ENCODE results near the gene TBC1D9.

The TBC1D9 gene

DNA sequence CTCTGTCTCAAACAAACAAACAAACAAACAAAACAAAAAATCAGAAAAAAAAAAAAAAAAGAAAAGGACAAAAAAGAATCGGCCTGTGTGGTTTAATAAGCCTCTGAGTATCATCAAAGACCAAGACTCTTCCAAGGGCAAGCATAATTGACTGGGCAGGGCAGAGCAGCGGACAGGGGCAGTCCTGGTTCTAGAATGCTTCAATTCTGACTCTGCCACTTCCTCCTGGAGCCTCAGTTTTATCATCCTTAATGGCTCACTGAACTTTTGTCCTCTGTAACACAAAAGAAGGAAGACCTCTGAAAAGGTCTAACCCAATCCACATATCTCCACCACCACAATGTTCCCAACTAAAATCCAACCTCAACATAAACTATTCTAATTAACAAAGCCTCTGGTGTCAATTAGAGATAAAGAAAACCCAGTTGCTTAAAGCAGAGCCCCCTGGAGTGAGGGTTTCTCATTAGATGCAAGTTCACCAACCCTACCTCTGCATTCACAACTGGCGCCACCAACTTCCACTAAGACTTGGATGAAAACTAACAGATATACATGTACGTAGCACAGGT, 51.7 kb downstream of the TBC1D9 start:
- Mint-ChIP-seq H3K36me3 (ENCODE audit: low read depth) (no peaks in the 10 kb centered on the region), H3K27ac (no peak overlapping the region), H3K27me3 (ENCODE audit: low read depth) (peaks cover 2% of the 10 kb centered on the region), H3K9me3 (no peaks in the 10 kb centered on the region), H3K4me1 (ENCODE audit: low read depth) (no peaks in the 10 kb centered on the region), H3K4me3 (no peak overlapping the region)
- no peak for DNase-seq (ENCODE audit: low spot score)

DNA sequence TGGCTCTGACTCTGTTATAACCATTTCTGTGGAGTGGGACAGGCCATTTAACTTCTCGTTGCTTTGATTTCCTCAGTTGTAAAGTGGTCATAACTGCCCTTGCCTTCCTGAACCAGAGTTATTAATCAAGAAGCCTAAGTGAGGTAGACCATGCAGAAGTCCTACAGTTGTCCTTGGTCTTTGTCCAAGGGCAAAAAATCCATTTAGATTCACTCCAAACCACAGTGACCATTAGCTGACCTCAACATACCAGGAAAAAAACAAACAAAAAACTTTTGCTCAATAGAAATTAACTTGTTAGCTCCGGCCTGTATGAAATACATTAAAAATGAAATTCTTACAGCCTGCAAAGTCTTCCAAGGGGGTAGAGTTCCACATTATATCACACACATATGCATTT, 52.7 kb downstream of the TBC1D9 start:
- no peaks in the 10 kb centered on the region for H3K9me3 Mint-ChIP-seq
- no peak overlapping the region for H3K27ac Mint-ChIP-seq
- no peaks in the 10 kb centered on the region for H3K36me3 Mint-ChIP-seq (ENCODE audit: low read depth)
- H3K27me3 Mint-ChIP-seq (ENCODE audit: low read depth), result peaks cover 4% of the 10 kb centered on the region
- no peaks in the 10 kb centered on the region for H3K4me1 Mint-ChIP-seq (ENCODE audit: low read depth)
- DNase-seq (ENCODE audit: low spot score), result no peak
- H3K4me3 Mint-ChIP-seq, result no peak overlapping the region

DNA sequence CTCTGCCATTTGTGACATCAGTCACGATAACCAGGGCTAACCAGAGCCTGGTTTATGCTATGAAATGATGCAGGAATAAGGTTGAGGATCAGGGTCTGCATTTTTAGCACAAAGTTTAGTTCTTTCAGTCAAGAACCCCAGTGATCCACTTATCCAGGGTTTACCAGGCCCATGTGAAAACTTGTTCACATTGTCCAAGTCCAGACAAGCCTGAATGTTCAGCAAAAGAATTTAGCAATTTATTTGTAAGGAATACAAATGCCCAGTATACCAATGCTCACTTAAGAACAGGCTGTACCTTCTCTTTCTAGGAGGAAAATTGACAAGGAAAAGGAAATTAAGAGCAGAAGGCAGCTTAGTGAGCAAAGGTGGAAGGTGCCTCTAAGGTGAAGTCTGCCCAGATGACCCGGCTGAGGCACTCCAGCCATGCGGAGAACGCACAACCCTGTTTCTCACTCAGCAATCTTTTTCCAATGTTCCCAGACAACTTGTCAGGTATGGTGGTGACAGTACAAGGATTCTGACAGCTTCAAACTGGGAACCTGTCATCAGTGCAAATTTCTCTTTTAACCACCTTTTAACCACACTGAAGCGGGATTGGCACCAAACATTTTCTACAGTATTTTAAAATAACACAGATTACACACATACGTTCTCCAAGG, 54.0 kb downstream of the TBC1D9 start:
- Mint-ChIP-seq H3K4me1 (ENCODE audit: low read depth) (no peaks in the 10 kb centered on the region), H3K27me3 (ENCODE audit: low read depth) (peaks cover 4% of the 10 kb centered on the region), H3K27ac (no peak overlapping the region), H3K4me3 (no peak overlapping the region), H3K36me3 (ENCODE audit: low read depth) (no peaks in the 10 kb centered on the region), H3K9me3 (no peaks in the 10 kb centered on the region)
- DNase-seq (ENCODE audit: low spot score), result no peak

DNA sequence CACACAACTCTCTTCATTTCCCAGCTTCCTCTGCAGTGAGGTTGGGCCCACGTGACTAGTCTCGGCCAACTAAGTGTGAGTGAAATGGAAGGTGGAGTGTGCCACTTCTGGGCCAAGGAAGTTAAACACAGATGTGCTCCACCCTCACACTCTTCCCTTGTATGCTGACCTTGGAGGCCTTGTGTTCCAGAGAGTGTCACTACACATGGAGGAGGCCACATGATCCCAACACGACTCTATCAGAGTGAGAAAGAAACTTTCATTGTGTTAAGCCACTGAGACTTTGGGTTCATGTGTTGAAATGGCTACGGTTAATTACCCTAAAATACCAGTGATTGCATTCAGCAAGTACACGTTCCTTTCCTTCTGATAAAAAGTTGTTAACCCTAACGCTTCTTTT, 55.1 kb downstream of the TBC1D9 start:
- peaks cover 4% of the 10 kb centered on the region for H3K27me3 Mint-ChIP-seq (ENCODE audit: low read depth)
- H3K36me3 Mint-ChIP-seq (ENCODE audit: low read depth), result no peaks in the 10 kb centered on the region
- DNase-seq (ENCODE audit: low spot score), result no peak
- H3K4me3 Mint-ChIP-seq, result no peak overlapping the region
- H3K9me3 Mint-ChIP-seq, result no peaks in the 10 kb centered on the region
- no peaks in the 10 kb centered on the region for H3K4me1 Mint-ChIP-seq (ENCODE audit: low read depth)
- H3K27ac Mint-ChIP-seq, result no peak overlapping the region

DNA sequence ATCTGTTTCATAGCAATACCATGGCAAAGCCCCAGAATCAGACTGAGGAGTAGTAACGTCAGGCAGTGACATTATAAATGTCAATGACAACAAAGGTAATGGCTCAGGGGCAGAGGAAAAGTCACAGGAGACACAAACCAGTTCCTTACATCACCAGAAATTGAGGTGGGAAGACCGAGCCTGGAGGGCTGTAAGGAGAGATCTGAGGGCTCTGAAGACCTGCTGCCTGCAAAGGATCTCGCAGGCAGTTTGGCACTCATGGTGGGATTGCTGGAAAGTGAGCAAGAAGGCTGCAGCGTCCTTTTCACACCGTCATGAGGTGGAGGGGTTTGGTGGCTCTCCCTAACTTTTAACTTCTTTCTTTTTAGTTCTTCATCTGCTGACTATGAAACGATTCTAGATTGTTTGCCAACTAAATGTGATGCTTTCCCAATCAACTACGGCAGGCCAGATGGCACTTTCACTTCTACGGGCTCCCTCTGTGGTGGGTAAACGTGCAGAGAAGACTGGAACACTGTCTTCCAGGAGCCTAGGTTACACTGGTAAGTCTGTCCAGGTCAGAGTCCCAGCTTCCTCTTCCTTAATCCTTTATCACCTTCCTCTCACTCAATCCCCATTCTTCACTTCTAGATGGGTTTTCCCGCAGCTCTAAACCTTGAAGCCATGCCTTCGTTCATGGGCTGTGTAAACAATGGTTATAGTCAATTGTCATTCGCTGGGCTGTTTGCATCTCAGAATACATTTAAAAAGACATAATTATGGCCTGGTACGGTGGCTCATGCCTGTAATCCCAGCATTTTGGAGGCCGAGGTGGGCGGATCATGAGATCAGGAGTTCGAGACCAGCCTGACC, 58.2 kb downstream of the TBC1D9 start:
- H3K27me3 Mint-ChIP-seq (ENCODE audit: low read depth), result peaks cover 4% of the 10 kb centered on the region
- no peak for DNase-seq (ENCODE audit: low spot score)
- H3K27ac Mint-ChIP-seq, result no peak overlapping the region
- no peaks in the 10 kb centered on the region for H3K4me1 Mint-ChIP-seq (ENCODE audit: low read depth)
- H3K4me3 Mint-ChIP-seq, result no peak overlapping the region
- H3K9me3 Mint-ChIP-seq, result no peaks in the 10 kb centered on the region
- H3K36me3 Mint-ChIP-seq (ENCODE audit: low read depth), result no peaks in the 10 kb centered on the region

DNA sequence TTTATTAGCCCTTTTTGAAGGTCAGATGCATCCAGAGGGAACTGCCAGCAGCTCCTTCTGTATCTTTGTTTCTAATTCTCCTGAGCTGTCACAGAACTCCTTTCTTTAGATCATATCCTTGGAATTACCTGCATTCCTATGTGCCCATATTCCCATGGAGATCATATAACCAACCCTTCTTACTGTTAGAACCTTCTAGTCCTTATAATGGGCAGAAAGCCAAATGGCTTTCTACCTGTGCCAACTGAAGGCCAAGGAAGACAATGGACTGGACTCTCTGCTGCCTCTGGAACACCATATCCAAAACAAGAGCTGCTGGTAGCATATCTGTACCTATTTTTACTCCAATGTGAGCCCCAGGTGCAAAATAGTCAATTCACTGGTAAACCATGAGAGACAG, 60.7 kb downstream of the TBC1D9 start:
- no peak for DNase-seq (ENCODE audit: low spot score)
- Mint-ChIP-seq H3K27me3 (ENCODE audit: low read depth) (peaks cover 9% of the 10 kb centered on the region), H3K4me3 (no peak overlapping the region), H3K9me3 (no peaks in the 10 kb centered on the region), H3K36me3 (ENCODE audit: low read depth) (no peaks in the 10 kb centered on the region), H3K27ac (no peak overlapping the region), H3K4me1 (ENCODE audit: low read depth) (no peaks in the 10 kb centered on the region)

DNA sequence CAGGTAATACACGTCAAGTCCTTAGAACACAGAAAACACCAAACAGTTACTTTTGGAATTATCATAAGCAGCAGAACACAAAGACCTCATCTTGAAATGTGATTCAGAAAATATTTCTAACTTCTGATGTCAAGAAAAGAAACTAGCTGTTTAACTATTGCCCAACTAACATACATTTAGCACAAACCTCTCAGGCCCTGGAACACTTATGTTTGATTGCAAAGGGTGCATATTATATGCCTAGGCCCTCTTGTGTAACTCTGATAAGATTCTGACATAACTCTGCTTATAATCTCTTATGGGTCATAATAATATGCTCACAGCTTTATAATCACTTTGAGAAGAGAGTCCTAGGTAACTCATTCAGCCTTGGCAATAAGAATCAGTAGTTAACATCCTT, 62.6 kb downstream of the TBC1D9 start:
- H3K4me3 Mint-ChIP-seq, result no peak overlapping the region
- H3K9me3 Mint-ChIP-seq, result no peaks in the 10 kb centered on the region
- H3K36me3 Mint-ChIP-seq (ENCODE audit: low read depth), result no peaks in the 10 kb centered on the region
- H3K4me1 Mint-ChIP-seq (ENCODE audit: low read depth), result no peaks in the 10 kb centered on the region
- no peak overlapping the region for H3K27ac Mint-ChIP-seq
- no peak for DNase-seq (ENCODE audit: low spot score)
- H3K27me3 Mint-ChIP-seq (ENCODE audit: low read depth), result peaks cover 12% of the 10 kb centered on the region

DNA sequence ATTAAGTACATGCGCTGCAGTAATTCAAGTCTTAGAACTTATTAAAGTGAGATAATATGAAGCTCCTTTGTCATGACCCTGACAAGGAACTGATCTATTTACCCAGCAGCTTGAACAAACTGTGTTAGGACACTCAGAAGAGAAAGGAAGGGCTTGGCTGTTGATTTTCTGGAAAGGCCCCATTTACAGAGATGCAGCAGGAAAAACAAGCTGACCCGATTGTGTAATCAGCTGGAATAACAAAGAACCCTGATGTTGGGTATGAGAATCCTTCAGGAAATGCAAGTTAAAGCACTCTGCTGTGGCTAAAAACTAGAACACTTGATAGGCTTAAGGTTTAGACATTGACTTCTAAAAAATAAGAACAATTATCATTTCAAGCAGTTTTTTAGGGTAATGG, 64.8 kb downstream of the TBC1D9 start:
- no peak overlapping the region for H3K27ac Mint-ChIP-seq
- no peak overlapping the region for H3K4me3 Mint-ChIP-seq
- H3K27me3 Mint-ChIP-seq (ENCODE audit: low read depth), result peaks cover 12% of the 10 kb centered on the region
- DNase-seq (ENCODE audit: low spot score), result no peak
- no peaks in the 10 kb centered on the region for H3K36me3 Mint-ChIP-seq (ENCODE audit: low read depth)
- H3K4me1 Mint-ChIP-seq (ENCODE audit: low read depth), result no peaks in the 10 kb centered on the region
- no peaks in the 10 kb centered on the region for H3K9me3 Mint-ChIP-seq

DNA sequence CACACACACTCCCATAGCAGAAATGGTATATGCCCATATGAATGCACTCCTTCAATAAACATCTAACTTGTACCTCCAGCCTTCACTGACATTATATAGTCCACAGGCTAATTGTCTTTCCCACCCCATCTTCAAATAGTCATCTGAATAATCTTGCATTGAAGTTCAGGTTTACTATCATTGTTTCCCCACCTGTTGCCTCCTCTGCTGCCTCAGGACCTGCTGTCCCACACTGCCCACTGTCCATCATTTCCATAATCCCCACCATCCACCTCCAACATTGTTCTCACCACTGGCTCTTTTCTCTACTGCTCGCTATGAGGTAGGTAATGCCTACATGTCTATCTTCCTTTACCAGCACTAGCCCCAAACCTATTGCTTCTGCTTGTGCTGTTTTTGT, 66.1 kb downstream of the TBC1D9 start:
- Mint-ChIP-seq H3K27me3 (ENCODE audit: low read depth) (peaks cover 19% of the 10 kb centered on the region), H3K4me3 (no peak overlapping the region), H3K4me1 (ENCODE audit: low read depth) (no peaks in the 10 kb centered on the region), H3K27ac (no peak overlapping the region), H3K36me3 (ENCODE audit: low read depth) (no peaks in the 10 kb centered on the region), H3K9me3 (no peaks in the 10 kb centered on the region)
- no peak for DNase-seq (ENCODE audit: low spot score)

DNA sequence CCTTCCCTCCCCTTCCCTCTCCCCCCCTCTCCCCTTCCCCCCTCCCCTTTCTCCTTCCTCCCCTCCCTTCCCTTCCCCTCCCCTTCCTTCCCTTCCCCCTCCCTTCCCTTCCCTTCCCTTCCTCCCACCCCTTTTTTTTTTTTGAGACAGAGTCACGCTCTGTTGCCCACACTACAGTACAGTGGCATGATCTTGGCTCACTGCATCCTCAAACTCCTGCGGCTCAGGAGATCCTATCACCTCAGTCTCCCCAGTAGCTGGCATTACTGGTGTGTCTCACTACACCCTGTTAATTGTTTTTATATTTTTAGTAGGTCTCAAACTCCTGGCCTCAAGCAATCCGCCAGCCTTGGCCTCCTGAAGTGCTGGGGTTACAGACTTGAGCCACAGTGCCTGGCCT, 66.6 kb downstream of the TBC1D9 start:
- H3K36me3 Mint-ChIP-seq (ENCODE audit: low read depth), result no peaks in the 10 kb centered on the region

DNA sequence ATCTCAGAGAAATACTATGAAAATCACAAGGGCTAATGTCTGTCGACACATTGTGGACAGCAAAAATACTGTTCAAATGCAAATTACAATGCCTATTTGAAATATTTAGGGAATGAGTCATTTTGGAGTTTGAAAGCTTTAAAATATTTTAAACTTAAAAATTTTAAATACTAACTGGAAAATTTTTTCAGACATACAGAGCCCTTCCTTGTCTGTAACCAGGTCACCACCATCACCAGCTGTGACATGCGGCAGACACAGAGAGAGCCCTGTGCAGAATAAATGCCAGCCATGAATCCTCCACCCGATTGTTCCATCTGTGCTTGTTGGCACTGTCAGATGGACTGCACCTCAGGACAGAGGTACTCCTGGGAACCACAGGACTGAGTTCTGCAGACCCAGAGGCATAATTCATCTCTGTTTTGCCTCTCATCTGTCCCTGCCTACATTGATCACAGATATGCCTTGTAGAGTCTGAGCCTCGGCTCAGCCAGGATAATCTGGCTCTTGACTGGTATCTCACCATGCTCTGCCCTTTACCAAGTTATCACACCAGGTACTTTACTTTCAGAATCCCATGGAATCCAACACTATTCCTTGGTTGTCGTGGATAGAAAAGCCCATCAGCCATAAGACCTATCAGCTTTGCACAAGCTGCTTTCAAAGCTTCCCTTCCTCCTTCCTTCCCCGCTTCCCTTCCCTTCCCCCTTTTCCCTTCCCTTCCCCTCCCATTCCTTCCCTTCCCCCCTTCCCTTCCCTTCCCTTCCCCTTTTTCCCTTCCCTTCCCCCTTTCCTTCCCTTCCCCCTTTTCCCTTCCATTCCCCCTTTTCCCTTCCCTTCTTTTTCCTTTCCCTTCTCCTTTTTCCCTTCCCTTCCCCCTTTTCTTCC, 67.2 kb downstream of the TBC1D9 start:
- Mint-ChIP-seq H3K27ac (no peak overlapping the region), H3K36me3 (ENCODE audit: low read depth) (no peaks in the 10 kb centered on the region), H3K9me3 (no peaks in the 10 kb centered on the region), H3K4me3 (no peak overlapping the region), H3K27me3 (ENCODE audit: low read depth) (peaks cover 19% of the 10 kb centered on the region), H3K4me1 (ENCODE audit: low read depth) (no peaks in the 10 kb centered on the region)
- no peak for DNase-seq (ENCODE audit: low spot score)

More for the DNA sequence above, 66.6 kb downstream of the TBC1D9 start:
- H3K4me1 Mint-ChIP-seq (ENCODE audit: low read depth), result no peaks in the 10 kb centered on the region
- H3K27ac Mint-ChIP-seq, result no peak overlapping the region
- no peak overlapping the region for H3K4me3 Mint-ChIP-seq
- no peak for DNase-seq (ENCODE audit: low spot score)
- H3K9me3 Mint-ChIP-seq, result no peaks in the 10 kb centered on the region
- H3K27me3 Mint-ChIP-seq (ENCODE audit: low read depth), result peaks cover 19% of the 10 kb centered on the region

DNA sequence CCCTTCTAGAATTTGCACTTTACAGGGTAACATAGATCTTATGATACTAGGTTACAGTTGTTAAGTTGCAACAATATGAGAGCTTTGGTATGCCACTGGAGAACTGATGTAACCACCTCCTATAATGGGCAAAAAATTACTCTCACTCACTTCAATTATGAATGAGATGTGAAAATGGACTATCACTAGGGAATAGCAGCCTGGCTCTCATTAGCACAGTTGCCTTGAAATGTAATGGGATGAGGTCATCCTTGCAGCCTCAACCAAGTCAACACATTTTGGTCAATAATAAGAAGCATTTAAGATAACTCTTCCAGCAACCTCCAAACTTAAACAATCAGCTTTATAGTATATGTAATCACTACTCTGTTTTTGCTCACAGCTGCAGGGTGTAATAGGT, 69.4 kb downstream of the TBC1D9 start:
- no peak for DNase-seq (ENCODE audit: low spot score)
- Mint-ChIP-seq H3K4me1 (ENCODE audit: low read depth) (no peaks in the 10 kb centered on the region), H3K9me3 (no peaks in the 10 kb centered on the region), H3K27ac (no peak overlapping the region), H3K36me3 (ENCODE audit: low read depth) (no peaks in the 10 kb centered on the region), H3K27me3 (ENCODE audit: low read depth) (peaks cover 13% of the 10 kb centered on the region), H3K4me3 (no peak overlapping the region)

DNA sequence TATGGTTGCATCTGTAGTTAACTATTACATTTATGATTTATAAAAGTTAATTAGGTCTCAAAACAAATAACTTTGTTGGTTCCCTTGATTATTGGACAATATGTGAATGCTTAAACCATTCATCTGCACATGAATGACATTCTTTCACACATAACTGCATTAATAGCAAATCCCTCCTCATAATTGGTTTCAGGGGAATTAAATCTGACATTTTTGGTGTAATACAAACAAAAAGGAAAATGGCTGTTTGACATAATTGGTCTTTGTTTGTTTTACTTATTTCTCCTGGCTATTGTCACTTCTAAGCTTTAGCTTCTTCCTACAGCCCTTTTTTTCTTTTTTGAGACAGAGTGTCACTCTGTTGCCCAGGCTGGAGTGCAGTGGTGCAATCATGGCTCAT, 71.9 kb downstream of the TBC1D9 start:
- H3K27me3 Mint-ChIP-seq (ENCODE audit: low read depth), result peaks cover 18% of the 10 kb centered on the region
- no peaks in the 10 kb centered on the region for H3K4me1 Mint-ChIP-seq (ENCODE audit: low read depth)
- H3K9me3 Mint-ChIP-seq, result no peaks in the 10 kb centered on the region
- H3K27ac Mint-ChIP-seq, result no peak overlapping the region
- no peak for DNase-seq (ENCODE audit: low spot score)
- H3K36me3 Mint-ChIP-seq (ENCODE audit: low read depth), result no peaks in the 10 kb centered on the region
- no peak overlapping the region for H3K4me3 Mint-ChIP-seq

DNA sequence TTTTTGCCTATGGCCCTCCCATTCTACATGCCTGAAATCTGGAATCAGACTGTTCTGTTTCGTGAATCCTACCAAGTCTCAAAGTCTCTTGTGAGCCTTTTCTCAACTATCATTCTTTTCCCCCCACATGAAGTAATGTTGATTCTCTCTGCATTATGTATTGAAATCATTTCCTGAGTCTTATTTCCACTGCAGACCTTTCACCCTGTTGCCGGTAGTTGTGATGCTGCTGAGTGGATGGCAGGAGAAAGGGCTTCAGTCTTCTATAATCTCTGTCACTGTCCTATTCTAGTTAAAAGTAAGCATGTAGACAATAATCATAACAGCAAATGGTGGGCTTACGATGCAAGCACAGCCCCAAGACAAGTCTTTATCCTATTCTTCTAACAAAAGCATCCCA, 75.0 kb downstream of the TBC1D9 start:
- H3K27ac Mint-ChIP-seq, result no peak overlapping the region
- H3K9me3 Mint-ChIP-seq, result no peaks in the 10 kb centered on the region
- H3K4me1 Mint-ChIP-seq (ENCODE audit: low read depth), result no peaks in the 10 kb centered on the region
- H3K36me3 Mint-ChIP-seq (ENCODE audit: low read depth), result no peaks in the 10 kb centered on the region
- DNase-seq (ENCODE audit: low spot score), result no peak
- peaks cover 25% of the 10 kb centered on the region for H3K27me3 Mint-ChIP-seq (ENCODE audit: low read depth)
- no peak overlapping the region for H3K4me3 Mint-ChIP-seq

All from T-helper 2 cell treated with Interferon-gamma antibody and Interleukin-4, amounts not matched to agents 5 μg/mL and 100 μg/mL, for 36 hours (primary cell).